ENCODE data around the gene SCCPDH. TPM values are rescaled to one million over a fixed set of nuclear protein-coding genes. Genes with fewer than 3 reads are reported as not detected.

SCCPDH gene
- total and polyA plus RNA-seq, 2 donors (not counting 1 experiment from before 2014, with no cell fraction given): 1.7 to 6.6 TPM

- Mint-ChIP-seq H3K4me1 (peaks cover 7% of the 10 kb centered on the region), H3K27me3 (no peaks in the 10 kb centered on the region), H3K27ac (peak overlapping the region; percentile 42), H3K9me3 (ENCODE audit: insufficient read depth) (peaks cover 8% of the 10 kb centered on the region), H3K4me3 (peak overlapping the region; percentile 83)
- Histone ChIP-seq H3K4me2 (replicated peaks; ENCODE audit: low read depth, low read length, poor library complexity, severe bottlenecking) (peak overlapping the region; percentile 93), H3K79me2 (ENCODE audit: control insufficient read depth, insufficient read depth, low read length) (no peaks in the 10 kb centered on the region), H3K9ac (ENCODE audit: low read length) (peak overlapping the region; percentile 77), H3K4me1 (ENCODE audit: control insufficient read depth in 2 of 2, insufficient read depth in 2 of 2, low read length in 2 of 2) (peaks cover 6 to 13% of the 10 kb centered on the region in 2 donors), H4K20me1 (ENCODE audit: control insufficient read depth, insufficient read depth, low read length, poor library complexity, severe bottlenecking) (no peaks in the 10 kb centered on the region), H3K27ac (ENCODE audit: low read length in 2 of 2) (no peak overlapping the region), H3K9me3 (ENCODE audit: control extremely low read depth in 1 of 3, control insufficient read depth in 2 of 3, insufficient read depth in 1 of 3, low read length in 2 of 3) (peaks cover 0 to 5% (median 0%) of the 10 kb centered on the region in 3 donors), H2AFZ (ENCODE audit: insufficient read depth, low read depth, low read length, poor library complexity, severe bottlenecking) (peak overlapping the region; percentile 75), H3K27me3 (replicated peaks in 1 of 4; ENCODE audit: control extremely low read depth in 1 of 4, control insufficient read depth in 3 of 4, insufficient read depth in 4 of 4, low read length in 3 of 4) (peaks cover 0 to 12% (median 0%) of the 10 kb centered on the region in 4 experiments), H3K36me3 (replicated peaks in 1 of 2; ENCODE audit: control extremely low read depth in 1 of 2, control insufficient read depth in 1 of 2, extremely low read depth in 1 of 2, insufficient read depth in 2 of 2, low read length in 1 of 2) (peaks cover 0 to 7% of the 10 kb centered on the region in 2 experiments), H3K4me3 (ENCODE audit: control extremely low read depth in 1 of 5, extremely low read depth in 1 of 5, insufficient read depth in 1 of 5, low read depth in 2 of 5, low read length in 4 of 5) (peak overlapping the region; percentile 54 to 81 (median 67))
- intact Hi-C loops (cut with micrococcal nuclease): no loop called here
- whole genome bisulfite sequencing (ENCODE audit: insufficient coverage): 5% methylated on average over 6 of the region's 13 CpGs
- ATAC-seq (ENCODE audit: low read depth) (no peak), DNase-seq (no peak)
- TF ChIP-seq CTCF (IDR thresholded peaks at IDR 0.05): no peak
- no peak for TF ChIP-seq EZH2 (IDR thresholded peaks at IDR 0.05; ENCODE audit: borderline replicate concordance, insufficient read depth, low read depth, low read length, poor library complexity, severe bottlenecking)
- ChIA-PET POLR2A (interaction anchor here (0.5 kb wide), 1 partner anchor 227 kb away, joined by 4 read pairs; no protein-coding TSS in a partner anchor), CTCF (no interaction called here)
Measured at GRCh38 chr1:246724731-246725095, 504 bp downstream of the SCCPDH start.

GRCh38 chr1:246725191-246725590 lies 982 bp downstream of the SCCPDH start:
- no peaks in the 10 kb centered on the region for H3K79me2 ChIP-seq (ENCODE audit: control insufficient read depth, insufficient read depth, low read length)
- H3K36me3 ChIP-seq (replicated peaks in 1 of 2; ENCODE audit: control extremely low read depth in 1 of 2, control insufficient read depth in 1 of 2, extremely low read depth in 1 of 2, insufficient read depth in 2 of 2, low read length in 1 of 2): peaks cover 2 to 7% of the 10 kb centered on the region in 2 experiments
- TF ChIP-seq CTCF (IDR thresholded peaks at IDR 0.05) (no peak), EZH2 (IDR thresholded peaks at IDR 0.05; ENCODE audit: borderline replicate concordance, insufficient read depth, low read depth, low read length, poor library complexity, severe bottlenecking) (no peak)
- H3K27ac ChIP-seq (ENCODE audit: low read length in 2 of 2): no peak overlapping the region
- peak overlapping the region; percentile 77 for H3K9ac ChIP-seq (ENCODE audit: low read length)
- H2AFZ ChIP-seq (ENCODE audit: insufficient read depth, low read depth, low read length, poor library complexity, severe bottlenecking): peak overlapping the region; percentile 75
- intact Hi-C loops (cut with micrococcal nuclease): no loop called here
- Mint-ChIP-seq H3K27me3 (no peaks in the 10 kb centered on the region), H3K4me1 (peaks cover 7% of the 10 kb centered on the region), H3K4me3 (peak overlapping the region; percentile 83), H3K27ac (peak overlapping the region; percentile 42), H3K9me3 (ENCODE audit: insufficient read depth) (peaks cover 8% of the 10 kb centered on the region)
- DNase-seq (no peak), ATAC-seq (ENCODE audit: low read depth) (no peak)
- H3K4me1 ChIP-seq (ENCODE audit: control insufficient read depth in 2 of 2, insufficient read depth in 2 of 2, low read length in 2 of 2): peaks cover 6 to 13% of the 10 kb centered on the region in 2 donors
- WGBS (ENCODE audit: insufficient coverage): 78% methylated on average over 7 of the region's 9 CpGs
- H3K4me3 ChIP-seq (ENCODE audit: control extremely low read depth in 1 of 5, extremely low read depth in 1 of 5, insufficient read depth in 1 of 5, low read depth in 2 of 5, low read length in 4 of 5): peak overlapping the region in 3 of 5 experiments; percentile 67 to 81 (median 73)
- CTCF ChIA-PET: no interaction called here
- H3K9me3 ChIP-seq (ENCODE audit: control extremely low read depth in 1 of 3, control insufficient read depth in 2 of 3, insufficient read depth in 1 of 3, low read length in 2 of 3): peaks cover 0 to 5% (median 0%) of the 10 kb centered on the region in 3 donors
- POLR2A ChIA-PET: no interaction called here
- H3K4me2 ChIP-seq (replicated peaks; ENCODE audit: low read depth, low read length, poor library complexity, severe bottlenecking): peak overlapping the region; percentile 93
- no peaks in the 10 kb centered on the region for H4K20me1 ChIP-seq (ENCODE audit: control insufficient read depth, insufficient read depth, low read length, poor library complexity, severe bottlenecking)
- H3K27me3 ChIP-seq (replicated peaks in 1 of 4; ENCODE audit: control extremely low read depth in 1 of 4, control insufficient read depth in 3 of 4, insufficient read depth in 4 of 4, low read length in 3 of 4): peaks cover 0 to 12% (median 0%) of the 10 kb centered on the region in 4 experiments
